NCI-H2107 treated with DMSO at 0.1 percent for 48 hours (cell line): ENCODE results near the gene GALNT14.

Experiments used
- DNase-seq: peaks from one replicate; lab custom pipeline; 2025; ENCODE audit not compliant: unreplicated experiment; lab: John Stamatoyannopoulos, UW

The GALNT14 gene

DNA sequence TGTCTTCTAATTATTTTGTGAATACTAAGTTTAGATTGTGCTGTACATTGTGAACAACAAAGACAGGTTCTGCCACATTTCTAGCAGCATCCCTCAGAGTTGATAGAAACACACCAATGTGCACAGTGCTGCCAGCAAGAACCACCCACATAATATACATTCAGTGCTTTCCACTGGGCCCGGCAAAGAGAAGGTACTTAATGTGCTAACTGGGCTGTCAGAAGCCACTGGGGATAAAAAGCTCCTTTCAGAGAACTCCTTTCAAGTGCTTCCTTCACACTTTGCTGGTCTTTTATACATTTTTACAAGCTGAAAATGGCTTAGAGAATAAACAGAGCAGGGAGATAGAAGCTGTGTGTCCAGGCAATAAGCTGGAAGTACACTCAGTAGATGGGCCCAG is 273.0 kb downstream of the GALNT14 start:
- DNase-seq = no peak

DNA sequence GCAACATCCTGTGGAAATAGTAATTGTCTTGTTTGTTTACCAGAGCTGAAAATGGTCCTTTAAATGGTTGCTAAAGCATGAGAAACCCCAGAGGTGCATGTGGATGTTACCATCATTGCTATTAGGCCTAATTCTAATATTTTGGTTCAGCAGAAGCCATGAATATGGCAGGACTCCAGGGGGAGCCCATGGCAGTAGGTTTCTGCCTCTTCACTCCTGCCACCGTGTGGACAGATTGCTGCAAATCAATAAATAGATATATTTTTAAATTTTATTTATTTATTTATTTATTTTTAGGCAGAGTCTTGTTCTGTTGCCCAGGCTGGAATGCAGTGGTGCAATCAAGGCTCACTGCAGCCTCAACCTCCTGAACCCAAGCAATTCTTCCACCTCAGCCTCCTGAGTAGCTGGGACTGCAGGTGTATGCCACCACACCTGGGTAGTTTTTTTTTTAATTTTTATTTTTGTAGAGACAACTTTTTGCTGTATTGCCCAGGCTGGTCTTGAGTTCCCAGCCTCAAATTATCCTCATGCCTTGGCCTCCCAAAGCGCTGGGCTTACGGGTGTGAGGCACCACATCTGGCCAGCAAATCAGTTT is 276.1 kb downstream of the GALNT14 start:
- peak; percentile 3 for DNase-seq

DNA sequence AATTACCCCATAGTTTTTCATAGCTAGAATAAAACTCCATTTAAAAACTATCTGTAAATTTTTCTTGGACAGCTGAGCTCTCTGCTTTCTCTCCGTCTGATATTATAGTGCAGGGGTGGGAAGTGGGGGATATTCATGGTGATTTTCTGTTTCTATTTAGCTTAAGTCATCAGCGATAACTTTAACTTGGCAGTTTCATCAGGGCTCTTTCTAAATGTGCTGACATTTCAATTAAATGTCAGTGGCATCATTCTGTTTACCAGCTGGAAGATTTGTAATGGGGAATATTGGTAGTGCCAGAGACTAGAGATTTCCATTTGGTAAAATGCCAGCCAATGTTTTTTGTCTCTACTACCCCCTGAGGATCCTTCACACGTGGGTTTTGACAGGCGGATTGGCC is 277.5 kb downstream of the GALNT14 start:
- DNase-seq = no peak
